HCT116 (cell line): ENCODE measurements around the gene MANBA. TPM values are rescaled to one million over a fixed set of nuclear protein-coding genes. Genes with fewer than 3 reads are reported as not detected.

Experiments used
- ATAC-seq: fragments of 200-7000 bp; cut with Tn5 transposase; 2 replicates; pipeline ENCODE4 v1.9.1; 2020; ENCODE audit warnings: mild to moderate bottlenecking, moderate library complexity
- BruUV-seq: library from RNA; stranded (reverse); fragments of 400-500 nt; replicated peaks from 2 replicates; lab custom pipeline; 2021; lab: Mats Ljungman, UMichigan
- CTCF ChIA-PET: fragments of 300-600 bp; sonication (Branson Sonifier 250); formaldehyde crosslinking; loops from one replicate; lab custom pipeline; 2021; ENCODE audit warnings: antibody characterized with exemption; lab: Charles Lee
- POLR2A ChIA-PET: fragments of 300-600, 350-600 bp; sonication (Branson Sonifier 250); formaldehyde crosslinking; loops from one replicate; lab custom pipeline; 2021; ENCODE audit warnings: antibody characterized with exemption; lab: Charles Lee
- RAD21 ChIA-PET, 2 experiments: fragments of 300-600 bp; sonication (Branson Sonifier 250); formaldehyde crosslinking; loops; one replicate each; lab custom pipeline; 2023; ENCODE audit warnings: low total read pairs in 2 of 2; ENCODE audit not compliant: uncharacterized antibody in 2 of 2, unreplicated experiment in 2 of 2, low non-redundant PET in 1 of 2; lab: Charles Lee
- DNase-seq: peaks from one replicate; pipeline ENCODE4 v3.0.0-alpha.2; 2010; ENCODE audit warnings: low read depth, low spot score
- H2AFZ ChIP-seq: fragments of 200-600 bp; shearing (Covaris generic), sonication (generic); 2 replicates; pipeline ENCODE4 v1.6.1; 2017; ENCODE audit warnings: low read depth, mixed run types, mixed read lengths, antibody characterized with exemption, low read length; ENCODE audit not compliant: poor library complexity, severe bottlenecking
- H3K27ac ChIP-seq: 2 replicates; pipeline ENCODE4 v1.5.1; 2012; ENCODE audit warnings: low read depth, low read length
- H3K27me3 ChIP-seq: fragments of 200-600 bp; sonication (generic); 2 replicates; pipeline ENCODE4 v1.6.1; 2016; ENCODE audit warnings: mixed run types, low read length, mixed read lengths; ENCODE audit not compliant: insufficient read depth
- H3K36me3 ChIP-seq, 2 experiments: fragments of 200-500 bp in 1 of 2; fragments of 200-600 bp in 1 of 2; sonication (Bioruptor generic) in 1 of 2; sonication (generic) in 1 of 2; 2 replicates each; pipeline versions ENCODE4 v1.5.1 to v1.6.1; 2014 to 2016; ENCODE audit warnings: low read length in 2 of 2, inconsistent platforms in 1 of 2, mixed read lengths in 1 of 2, mixed run types in 1 of 2; ENCODE audit not compliant: insufficient read depth in 2 of 2, control insufficient read depth in 1 of 2
- H3K4me1 ChIP-seq, 2 experiments: fragments of 200-600 bp in 1 of 2; sonication (generic) in 1 of 2; 2 replicates each; pipeline versions ENCODE4 v1.5.1 to v1.6.1; 2012 to 2017; ENCODE audit warnings: low read length in 2 of 2, inconsistent platforms in 1 of 2, mild to moderate bottlenecking in 1 of 2, mixed read lengths in 1 of 2, mixed run types in 1 of 2, moderate library complexity in 1 of 2; ENCODE audit not compliant: insufficient read depth in 2 of 2, control insufficient read depth in 1 of 2
- H3K4me2 ChIP-seq: fragments of 200-600 bp; sonication (generic); 2 replicates; pipeline ENCODE4 v1.6.1; 2017; ENCODE audit warnings: mixed run types, low read length, mixed read lengths
- H3K4me3 ChIP-seq, 2 experiments: fragments of 200-600 bp in 1 of 2; sonication (generic) in 1 of 2; replicated peaks in 1 of 2; 2 replicates each; pipeline ENCODE4 v1.5.1; 2011 to 2016; ENCODE audit warnings: low read length in 2 of 2, control low read depth in 1 of 2, low read depth in 1 of 2, mild to moderate bottlenecking in 1 of 2, mixed read lengths in 1 of 2, mixed run types in 1 of 2
- H3K79me2 ChIP-seq: fragments of 200-600 bp; sonication (generic); 2 replicates; pipeline ENCODE4 v1.6.1; 2017; ENCODE audit warnings: mild to moderate bottlenecking, mixed run types, low read length, moderate library complexity, mixed read lengths; ENCODE audit not compliant: insufficient read depth
- H3K9ac ChIP-seq: fragments of 200-600 bp; sonication (generic); 2 replicates; pipeline ENCODE4 v1.6.1; 2016; ENCODE audit warnings: low read length, mixed read lengths
- H3K9me2 ChIP-seq: fragments of 200-600 bp; sonication (generic), shearing (Covaris generic); 2 replicates; pipeline ENCODE4 v1.6.1; 2017; ENCODE audit warnings: mixed run types, mild to moderate bottlenecking, moderate library complexity; ENCODE audit not compliant: insufficient read depth
- H3K9me3 ChIP-seq, 2 experiments: fragments of 200-500 bp in 1 of 2; fragments of 200-600 bp in 1 of 2; sonication (Bioruptor generic) in 1 of 2; sonication (generic) in 1 of 2; 2 replicates each; pipeline ENCODE4 v1.6.1; 2014 to 2017; ENCODE audit warnings: low read length in 2 of 2, mixed read lengths in 2 of 2, inconsistent platforms in 1 of 2, low read depth in 1 of 2, mild to moderate bottlenecking in 1 of 2, mixed run types in 1 of 2, moderate library complexity in 1 of 2; ENCODE audit not compliant: control insufficient read depth in 1 of 2, insufficient read depth in 1 of 2
- H4K20me1 ChIP-seq: fragments of 200-600 bp; sonication (generic), shearing (Covaris generic); 2 replicates; pipeline ENCODE4 v1.6.1; 2017; ENCODE audit warnings: mixed run types, mild to moderate bottlenecking, moderate library complexity; ENCODE audit not compliant: insufficient read depth
- FOSL1 ChIP-seq: IDR thresholded peaks from 2 replicates; pipeline ENCODE4 v1.6.1; 2012; ENCODE audit warnings: low read depth
- JUND ChIP-seq: IDR thresholded peaks from 2 replicates; pipeline ENCODE4 v1.6.1; 2012
- POLR2A ChIP-seq: IDR thresholded peaks from 2 replicates; pipeline ENCODE4 v1.7.0; 2011; ENCODE audit warnings: borderline replicate concordance; ENCODE audit not compliant: insufficient read depth, insufficient read length; ENCODE audit errors: extremely low read depth
- SP1 ChIP-seq: IDR thresholded peaks from 2 replicates; pipeline ENCODE4 v1.6.1; 2012; ENCODE audit warnings: low read depth
- SRF ChIP-seq: IDR thresholded peaks from 2 replicates; pipeline ENCODE4 v1.6.1; 2012; ENCODE audit warnings: low read depth
- intact Hi-C: fragments of 100-400 bp; cut with micrococcal nuclease; formaldehyde crosslinking; loops from 2 replicates; pipeline ENCODE4 v1.10.0; 2022
- total RNA-seq: library from RNA; stranded (reverse); gene quantifications from one replicate; pipeline ENCODE4 v1.2.1, GENCODE V29; 2021; ENCODE audit not compliant: unreplicated experiment
- TF ChIP-seq, protein P1 (sequence below): IDR thresholded peaks from 2 replicates; pipeline ENCODE4 v1.6.1; 2011; ENCODE audit warnings: mild to moderate bottlenecking, low read length, moderate library complexity; ENCODE audit not compliant: insufficient replicate concordance; ENCODE audit errors: extremely low read depth
- TF ChIP-seq, protein P2 (sequence below), 3 experiments: fragments of 200-600 bp in 1 of 3; sonication (generic) in 1 of 3; IDR thresholded peaks in 2 of 3; conservative IDR thresholded peaks in 1 of 3; 2 replicates each; pipeline ENCODE4 v1.5.1; 2012 to 2017; ENCODE audit warnings: low read depth in 2 of 3, low read length in 2 of 3, antibody characterized with exemption in 1 of 3, borderline replicate concordance in 1 of 3, control low read depth in 1 of 3, mild to moderate bottlenecking in 1 of 3, mixed read lengths in 1 of 3, mixed run types in 1 of 3, moderate library complexity in 1 of 3; ENCODE audit not compliant: insufficient read depth in 1 of 3

Gene MANBA
- total RNA-seq, 1 experiment from 2014 or later: 21.3 TPM

DNA sequence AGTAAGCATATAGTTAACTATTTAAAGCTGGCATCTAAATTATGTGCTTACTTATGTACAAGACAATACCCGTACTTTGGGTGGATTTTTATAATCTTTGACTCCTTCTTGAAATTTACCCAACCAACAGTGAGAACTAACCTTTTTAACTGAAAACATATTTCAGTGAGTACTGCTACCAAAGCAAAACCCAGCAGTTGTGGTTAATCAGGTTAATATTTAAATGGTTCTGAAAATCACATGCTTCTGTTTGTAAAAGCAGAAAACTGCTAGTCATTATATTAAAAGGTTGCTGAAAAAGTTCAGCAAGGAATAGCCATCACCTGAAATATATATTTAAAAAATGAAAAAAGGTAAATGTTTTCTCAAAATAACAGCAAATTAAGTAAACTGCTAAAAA is 46.6 kb upstream of the MANBA start:
- Histone ChIP-seq H3K27ac (no peak overlapping the region), H4K20me1 (peaks cover 55% of the 10 kb centered on the region; the same call in 1 of the 2 replicates), H3K4me2 (no peak overlapping the region), H3K4me1 (no peaks in the 10 kb centered on the region), H3K36me3 (peaks cover 21 to 52% of the 10 kb centered on the region in 2 experiments; a peak in 3 of 4 replicates), H3K4me3 (no peak overlapping the region), H2AFZ (no peak overlapping the region), H3K79me2 (peaks cover 100% of the 10 kb centered on the region), H3K9ac (no peak overlapping the region), H3K9me3 (no peaks in the 10 kb centered on the region), H3K27me3 (no peaks in the 10 kb centered on the region), H3K9me2 (no peaks in the 10 kb centered on the region)
- intact Hi-C loops: no loop called here
- no peak for TF ChIP-seq POLR2A
- TF ChIP-seq, protein P1, sequence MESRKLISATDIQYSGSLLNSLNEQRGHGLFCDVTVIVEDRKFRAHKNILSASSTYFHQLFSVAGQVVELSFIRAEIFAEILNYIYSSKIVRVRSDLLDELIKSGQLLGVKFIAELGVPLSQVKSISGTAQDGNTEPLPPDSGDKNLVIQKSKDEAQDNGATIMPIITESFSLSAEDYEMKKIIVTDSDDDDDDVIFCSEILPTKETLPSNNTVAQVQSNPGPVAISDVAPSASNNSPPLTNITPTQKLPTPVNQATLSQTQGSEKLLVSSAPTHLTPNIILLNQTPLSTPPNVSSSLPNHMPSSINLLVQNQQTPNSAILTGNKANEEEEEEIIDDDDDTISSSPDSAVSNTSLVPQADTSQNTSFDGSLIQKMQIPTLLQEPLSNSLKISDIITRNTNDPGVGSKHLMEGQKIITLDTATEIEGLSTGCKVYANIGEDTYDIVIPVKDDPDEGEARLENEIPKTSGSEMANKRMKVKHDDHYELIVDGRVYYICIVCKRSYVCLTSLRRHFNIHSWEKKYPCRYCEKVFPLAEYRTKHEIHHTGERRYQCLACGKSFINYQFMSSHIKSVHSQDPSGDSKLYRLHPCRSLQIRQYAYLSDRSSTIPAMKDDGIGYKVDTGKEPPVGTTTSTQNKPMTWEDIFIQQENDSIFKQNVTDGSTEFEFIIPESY: no peak
- TF ChIP-seq SP1: no peak
- TF ChIP-seq, protein P2, sequence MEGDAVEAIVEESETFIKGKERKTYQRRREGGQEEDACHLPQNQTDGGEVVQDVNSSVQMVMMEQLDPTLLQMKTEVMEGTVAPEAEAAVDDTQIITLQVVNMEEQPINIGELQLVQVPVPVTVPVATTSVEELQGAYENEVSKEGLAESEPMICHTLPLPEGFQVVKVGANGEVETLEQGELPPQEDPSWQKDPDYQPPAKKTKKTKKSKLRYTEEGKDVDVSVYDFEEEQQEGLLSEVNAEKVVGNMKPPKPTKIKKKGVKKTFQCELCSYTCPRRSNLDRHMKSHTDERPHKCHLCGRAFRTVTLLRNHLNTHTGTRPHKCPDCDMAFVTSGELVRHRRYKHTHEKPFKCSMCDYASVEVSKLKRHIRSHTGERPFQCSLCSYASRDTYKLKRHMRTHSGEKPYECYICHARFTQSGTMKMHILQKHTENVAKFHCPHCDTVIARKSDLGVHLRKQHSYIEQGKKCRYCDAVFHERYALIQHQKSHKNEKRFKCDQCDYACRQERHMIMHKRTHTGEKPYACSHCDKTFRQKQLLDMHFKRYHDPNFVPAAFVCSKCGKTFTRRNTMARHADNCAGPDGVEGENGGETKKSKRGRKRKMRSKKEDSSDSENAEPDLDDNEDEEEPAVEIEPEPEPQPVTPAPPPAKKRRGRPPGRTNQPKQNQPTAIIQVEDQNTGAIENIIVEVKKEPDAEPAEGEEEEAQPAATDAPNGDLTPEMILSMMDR (IDR thresholded peaks at IDR 0.05 in 2 of 3, conservative IDR thresholded peaks at IDR 0.05 in 1 of 3; ENCODE audit: borderline replicate concordance in 1 of 3, insufficient read depth in 1 of 3, low read depth in 2 of 3, low read length in 2 of 3): no peak
- TF ChIP-seq FOSL1: no peak
- TF ChIP-seq JUND: no peak
- no peak for TF ChIP-seq SRF
- DNase-seq (no peak), ATAC-seq (no peak)
- BruUV-seq: no TSS peak
- CTCF ChIA-PET: no interaction called here
- RAD21 ChIA-PET: no interaction called here
- POLR2A ChIA-PET: no interaction called here
